Measurements from ENCODE around the gene MEIS3.

MEIS3 gene

GRCh38 chr19:47375694-47376588, 43.4 kb downstream of the MEIS3 start:
- H3K79me1 ChIP-seq (ENCODE audit: low read length), result no peaks in the 10 kb centered on the region
- no peak overlapping the region for H2AK5ac ChIP-seq (ENCODE audit: low read length)
- no peak overlapping the region for H2BK15ac ChIP-seq (replicated peaks; ENCODE audit: low read depth)
- no peak overlapping the region for H4K8ac ChIP-seq (ENCODE audit: low read depth, low read length)
- H3K4me3 ChIP-seq (ENCODE audit: low read length), result no peak overlapping the region
- no peak overlapping the region for H3K23ac ChIP-seq (ENCODE audit: low read length)
- H2BK120ac ChIP-seq (ENCODE audit: low read depth, low read length), result no peak overlapping the region
- H3K18ac ChIP-seq (ENCODE audit: low read length), result no peak overlapping the region
- H3K56ac ChIP-seq (ENCODE audit: low read length), result no peak overlapping the region
- no peak overlapping the region for H3K27ac ChIP-seq (ENCODE audit: low read depth, low read length)
- H3K79me2 ChIP-seq (ENCODE audit: control insufficient read depth, insufficient read depth, low read length), result no peaks in the 10 kb centered on the region
- no peak for DNase-seq
- WGBS (ENCODE audit: extremely low coverage, insufficient coverage, low lambda C conversion rate), result no CpG with 5 or more reads among the region's 30 CpGs
- H3K27me3 ChIP-seq (ENCODE audit: insufficient read depth, low read length, poor library complexity), result no peaks in the 10 kb centered on the region
- no peak overlapping the region for H3K4me2 ChIP-seq (ENCODE audit: low read length)
- H3K4me1 ChIP-seq (ENCODE audit: control insufficient read depth, low read depth, low read length), result no peaks in the 10 kb centered on the region
- peaks cover 19% of the 10 kb centered on the region for H3K36me3 ChIP-seq (ENCODE audit: control insufficient read depth, insufficient read depth, low read length)
- no peak overlapping the region for H3K9ac ChIP-seq (ENCODE audit: low read length)
- H3K4ac ChIP-seq (ENCODE audit: low read depth, low read length), result no peak overlapping the region
- no peak overlapping the region for H4K5ac ChIP-seq (ENCODE audit: low read length)
- no peak overlapping the region for H2BK5ac ChIP-seq (ENCODE audit: low read length)

- Histone ChIP-seq H4K5ac (ENCODE audit: low read length) (no peak overlapping the region), H3K4me1 (ENCODE audit: control insufficient read depth, low read depth, low read length) (no peaks in the 10 kb centered on the region), H2BK15ac (replicated peaks; ENCODE audit: low read depth) (no peak overlapping the region), H2AK5ac (ENCODE audit: low read length) (no peak overlapping the region), H3K9ac (ENCODE audit: low read length) (no peak overlapping the region), H3K27me3 (ENCODE audit: insufficient read depth, low read length, poor library complexity) (no peaks in the 10 kb centered on the region), H3K79me1 (ENCODE audit: low read length) (no peaks in the 10 kb centered on the region), H3K27ac (ENCODE audit: low read depth, low read length) (no peak overlapping the region), H3K56ac (ENCODE audit: low read length) (no peak overlapping the region), H3K18ac (ENCODE audit: low read length) (no peak overlapping the region), H2BK5ac (ENCODE audit: low read length) (no peak overlapping the region), H3K36me3 (ENCODE audit: control insufficient read depth, insufficient read depth, low read length) (peaks cover 19% of the 10 kb centered on the region), H3K79me2 (ENCODE audit: control insufficient read depth, insufficient read depth, low read length) (no peaks in the 10 kb centered on the region), H3K4me3 (ENCODE audit: low read length) (no peak overlapping the region), H3K4ac (ENCODE audit: low read depth, low read length) (no peak overlapping the region), H4K8ac (ENCODE audit: low read depth, low read length) (no peak overlapping the region), H3K23ac (ENCODE audit: low read length) (no peak overlapping the region), H3K4me2 (ENCODE audit: low read length) (no peak overlapping the region), H2BK120ac (ENCODE audit: low read depth, low read length) (no peak overlapping the region)
- no peak for DNase-seq
- WGBS (ENCODE audit: extremely low coverage, insufficient coverage, low lambda C conversion rate), result no CpG with 5 or more reads among the region's 30 CpGs
These were observed 44.2 kb downstream of the MEIS3 start for GRCh38 chr19:47374876-47375693.

- H3K4ac ChIP-seq (ENCODE audit: low read depth, low read length), result no peak overlapping the region
- H3K4me3 ChIP-seq (ENCODE audit: low read length), result no peak overlapping the region
- no peak overlapping the region for H3K56ac ChIP-seq (ENCODE audit: low read length)
- DNase-seq, result no peak
- H2AK5ac ChIP-seq (ENCODE audit: low read length), result no peak overlapping the region
- no CpG with 5 or more reads among the region's 33 CpGs for WGBS (ENCODE audit: extremely low coverage, insufficient coverage, low lambda C conversion rate)
- no peak overlapping the region for H2BK120ac ChIP-seq (ENCODE audit: low read depth, low read length)
- no peaks in the 10 kb centered on the region for H3K79me2 ChIP-seq (ENCODE audit: control insufficient read depth, insufficient read depth, low read length)
- H4K8ac ChIP-seq (ENCODE audit: low read depth, low read length), result no peak overlapping the region
- H2BK5ac ChIP-seq (ENCODE audit: low read length), result no peak overlapping the region
- no peak overlapping the region for H2BK15ac ChIP-seq (replicated peaks; ENCODE audit: low read depth)
- no peak overlapping the region for H3K23ac ChIP-seq (ENCODE audit: low read length)
- no peaks in the 10 kb centered on the region for H3K4me1 ChIP-seq (ENCODE audit: control insufficient read depth, low read depth, low read length)
- H3K36me3 ChIP-seq (ENCODE audit: control insufficient read depth, insufficient read depth, low read length), result peaks cover 15% of the 10 kb centered on the region
- H3K27me3 ChIP-seq (ENCODE audit: insufficient read depth, low read length, poor library complexity), result no peaks in the 10 kb centered on the region
- no peak overlapping the region for H4K5ac ChIP-seq (ENCODE audit: low read length)
- H3K27ac ChIP-seq (ENCODE audit: low read depth, low read length), result no peak overlapping the region
- H3K4me2 ChIP-seq (ENCODE audit: low read length), result no peak overlapping the region
- H3K18ac ChIP-seq (ENCODE audit: low read length), result no peak overlapping the region
- no peaks in the 10 kb centered on the region for H3K79me1 ChIP-seq (ENCODE audit: low read length)
- no peak overlapping the region for H3K9ac ChIP-seq (ENCODE audit: low read length)
These were observed 45.8 kb downstream of the MEIS3 start for GRCh38 chr19:47373246-47374240.

- Histone ChIP-seq H2BK15ac (replicated peaks; ENCODE audit: low read depth) (no peak overlapping the region), H3K36me3 (ENCODE audit: control insufficient read depth, insufficient read depth, low read length) (peaks cover 12% of the 10 kb centered on the region), H4K5ac (ENCODE audit: low read length) (no peak overlapping the region)
These were observed 46.7 kb downstream of the MEIS3 start for GRCh38 chr19:47372603-47373002.

GRCh38 chr19:47371261-47371660, 48.1 kb downstream of the MEIS3 start:
- Histone ChIP-seq H3K4me1 (ENCODE audit: control insufficient read depth, low read depth, low read length) (no peaks in the 10 kb centered on the region), H2AK5ac (ENCODE audit: low read length) (no peak overlapping the region), H2BK15ac (replicated peaks; ENCODE audit: low read depth) (no peak overlapping the region), H3K56ac (ENCODE audit: low read length) (no peak overlapping the region), H3K79me2 (ENCODE audit: control insufficient read depth, insufficient read depth, low read length) (no peaks in the 10 kb centered on the region), H3K79me1 (ENCODE audit: low read length) (no peaks in the 10 kb centered on the region), H3K4ac (ENCODE audit: low read depth, low read length) (no peak overlapping the region), H3K27me3 (ENCODE audit: insufficient read depth, low read length, poor library complexity) (no peaks in the 10 kb centered on the region), H2BK5ac (ENCODE audit: low read length) (no peak overlapping the region), H3K27ac (ENCODE audit: low read depth, low read length) (no peak overlapping the region), H4K5ac (ENCODE audit: low read length) (no peak overlapping the region), H3K4me2 (ENCODE audit: low read length) (no peak overlapping the region), H3K23ac (ENCODE audit: low read length) (no peak overlapping the region), H2BK120ac (ENCODE audit: low read depth, low read length) (no peak overlapping the region), H3K18ac (ENCODE audit: low read length) (no peak overlapping the region), H3K36me3 (ENCODE audit: control insufficient read depth, insufficient read depth, low read length) (peaks cover 8% of the 10 kb centered on the region), H4K8ac (ENCODE audit: low read depth, low read length) (no peak overlapping the region), H3K4me3 (ENCODE audit: low read length) (no peak overlapping the region), H3K9ac (ENCODE audit: low read length) (no peak overlapping the region)
- WGBS (ENCODE audit: extremely low coverage, insufficient coverage, low lambda C conversion rate), result no CpG with 5 or more reads among the region's 9 CpGs
- DNase-seq, result no peak

More at GRCh38 chr19:47372603-47373002, 46.7 kb downstream of the MEIS3 start:
- H2AK5ac ChIP-seq (ENCODE audit: low read length), result no peak overlapping the region
- H2BK120ac ChIP-seq (ENCODE audit: low read depth, low read length), result no peak overlapping the region
- H4K8ac ChIP-seq (ENCODE audit: low read depth, low read length), result no peak overlapping the region
- no peaks in the 10 kb centered on the region for H3K79me2 ChIP-seq (ENCODE audit: control insufficient read depth, insufficient read depth, low read length)
- no peaks in the 10 kb centered on the region for H3K27me3 ChIP-seq (ENCODE audit: insufficient read depth, low read length, poor library complexity)
- no peak overlapping the region for H3K4me3 ChIP-seq (ENCODE audit: low read length)
- H3K4ac ChIP-seq (ENCODE audit: low read depth, low read length), result no peak overlapping the region
- H3K18ac ChIP-seq (ENCODE audit: low read length), result no peak overlapping the region
- no peaks in the 10 kb centered on the region for H3K79me1 ChIP-seq (ENCODE audit: low read length)
- H3K27ac ChIP-seq (ENCODE audit: low read depth, low read length), result no peak overlapping the region
- DNase-seq, result no peak
- H2BK5ac ChIP-seq (ENCODE audit: low read length), result no peak overlapping the region
- no peak overlapping the region for H3K9ac ChIP-seq (ENCODE audit: low read length)
- no peak overlapping the region for H3K23ac ChIP-seq (ENCODE audit: low read length)
- H3K56ac ChIP-seq (ENCODE audit: low read length), result no peak overlapping the region
- H3K4me1 ChIP-seq (ENCODE audit: control insufficient read depth, low read depth, low read length), result no peaks in the 10 kb centered on the region
- WGBS (ENCODE audit: extremely low coverage, insufficient coverage, low lambda C conversion rate), result no CpG with 5 or more reads among the region's 22 CpGs
- H3K4me2 ChIP-seq (ENCODE audit: low read length), result no peak overlapping the region

All from mesendoderm (in vitro differentiated cells).